NCI-H1105 (cell line): ENCODE measurements around the gene DOCK9.
"Not testable (repeated sequence)": the region's sequence is repeated elsewhere in the genome, so short reads cannot be mapped to it uniquely, and the experiment has no call there.

Experiments
- DNase-seq: peaks from one replicate; lab custom pipeline; 2025; lab: John Stamatoyannopoulos, UW

Gene DOCK9

DNA sequence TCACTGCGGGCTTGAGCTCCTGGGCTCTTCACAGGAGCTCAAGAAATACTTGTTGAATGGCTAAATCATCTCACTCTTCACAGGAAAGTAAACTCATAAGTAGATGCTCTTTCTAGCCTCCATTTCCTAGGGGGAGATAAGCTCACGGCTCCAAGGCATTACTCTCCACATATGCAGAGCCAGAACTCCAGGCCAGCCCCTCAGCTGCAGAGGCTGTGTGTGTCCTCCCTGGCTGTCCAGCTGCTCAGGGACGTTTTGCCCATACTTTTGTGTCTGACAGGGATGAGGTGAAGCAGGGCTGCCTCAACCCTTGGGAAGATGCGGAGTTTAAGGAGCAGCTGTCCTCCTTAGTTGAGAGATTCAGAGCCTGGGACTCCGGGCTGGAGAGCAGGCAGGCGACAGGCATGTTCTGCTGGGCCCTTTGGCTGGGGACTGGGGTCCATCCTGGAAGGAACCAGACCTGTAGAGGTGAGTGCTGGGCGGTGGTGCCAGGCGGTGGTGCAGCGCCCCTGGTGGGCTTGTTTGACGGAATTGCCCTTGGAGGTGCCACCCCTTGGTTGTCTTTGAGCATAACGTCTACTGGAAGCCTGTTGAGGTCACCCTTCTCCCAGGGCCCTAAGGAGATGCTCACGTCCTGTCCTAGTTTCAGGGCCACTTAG is 204.9 kb downstream of the DOCK9 start:
- no peak for DNase-seq

DNA sequence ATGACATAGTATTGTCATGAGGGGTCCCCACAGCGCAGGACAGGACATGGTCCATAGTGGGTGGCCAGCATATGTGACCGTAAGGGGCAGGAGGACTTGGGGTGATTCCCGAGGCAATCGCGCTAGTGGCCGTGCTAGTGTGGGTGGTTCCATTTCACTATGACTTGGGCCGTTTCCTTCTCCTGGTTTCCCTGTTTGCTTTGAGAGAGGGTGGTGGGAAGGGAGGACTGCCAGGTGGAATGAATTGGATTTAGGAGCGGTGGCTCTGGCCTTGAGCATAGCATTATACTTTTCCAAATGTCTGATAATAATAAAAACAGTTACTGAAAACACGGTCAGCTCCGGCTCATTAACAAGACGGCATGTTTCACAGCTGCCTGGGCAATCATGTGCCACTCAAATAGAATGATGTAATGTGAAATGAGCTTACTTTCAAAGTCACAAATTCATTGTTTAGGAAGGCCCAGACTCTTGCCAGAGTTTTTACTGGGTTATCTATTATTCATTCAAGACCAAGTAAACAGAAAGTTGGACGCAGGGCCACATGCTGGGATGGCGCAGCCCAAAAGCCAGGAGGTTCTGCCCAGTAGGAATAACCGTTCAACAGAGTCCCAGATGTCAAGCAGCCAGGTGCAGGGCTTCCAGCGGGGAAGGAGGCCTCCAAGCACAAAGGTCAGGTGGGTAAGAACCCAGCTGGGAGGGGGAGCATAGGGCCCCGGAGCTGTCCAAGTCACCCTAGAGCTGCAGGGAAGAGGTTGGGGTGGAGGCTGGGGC is 205.8 kb downstream of the DOCK9 start:
- no peak for DNase-seq

DNA sequence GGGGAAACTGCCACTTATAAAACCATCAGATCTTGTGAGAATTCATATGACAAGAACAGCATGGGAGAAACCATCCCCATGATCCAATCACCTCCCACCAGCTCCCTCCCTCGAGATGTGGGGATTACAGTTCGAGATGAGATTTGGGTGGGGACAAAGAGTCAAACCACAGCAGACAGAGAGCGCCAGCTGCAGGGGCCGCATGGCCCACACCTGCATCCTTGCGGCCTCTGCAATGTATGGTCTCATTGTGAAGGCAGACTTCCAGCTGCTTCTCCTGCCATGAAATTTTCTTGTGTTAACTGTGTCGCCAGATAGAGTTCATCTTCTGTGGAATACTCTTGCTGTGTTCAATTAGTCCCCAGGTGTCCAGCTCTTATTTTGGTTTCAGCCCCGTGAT is 208.1 kb downstream of the DOCK9 start:
- DNase-seq: no peak

DNA sequence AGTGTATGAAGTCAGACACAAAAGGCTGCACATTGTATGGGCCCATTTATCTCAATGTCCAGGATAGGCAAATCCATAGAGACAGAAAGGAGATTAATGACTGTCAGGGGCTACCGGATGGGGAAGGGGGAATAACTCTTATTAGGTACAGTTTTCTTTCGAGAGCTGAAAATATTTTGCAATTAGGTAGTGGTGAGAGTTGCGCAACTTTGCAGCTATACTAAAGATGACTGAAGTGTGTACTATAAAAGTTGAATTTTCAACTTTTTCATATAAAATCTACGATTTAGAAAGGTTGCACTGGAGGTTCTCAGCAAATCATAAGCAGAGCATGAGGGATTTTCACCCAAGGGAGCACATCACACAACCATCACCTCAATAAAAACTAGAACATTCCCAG is 209.3 kb downstream of the DOCK9 start:
- DNase-seq: no peak

DNA sequence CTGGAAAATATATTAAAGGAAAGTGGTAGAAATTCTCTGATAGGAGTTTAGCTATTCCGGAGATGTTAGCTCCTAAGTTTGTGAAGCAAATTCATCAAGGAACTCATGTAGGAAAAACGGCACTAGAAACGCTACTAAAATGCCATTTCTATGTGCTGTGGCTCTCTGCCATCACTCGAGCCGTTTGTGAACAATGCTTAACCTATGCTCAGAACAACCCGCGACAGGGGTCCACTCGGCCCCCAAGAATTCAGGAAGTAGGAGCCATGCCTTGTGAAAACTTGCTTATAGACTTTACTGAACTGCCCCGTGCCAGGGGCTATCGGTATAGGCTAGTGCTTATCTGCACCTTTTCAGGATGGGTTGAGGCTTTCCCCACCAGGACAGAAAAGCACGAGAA is 211.2 kb downstream of the DOCK9 start:
- DNase-seq: no peak

DNA sequence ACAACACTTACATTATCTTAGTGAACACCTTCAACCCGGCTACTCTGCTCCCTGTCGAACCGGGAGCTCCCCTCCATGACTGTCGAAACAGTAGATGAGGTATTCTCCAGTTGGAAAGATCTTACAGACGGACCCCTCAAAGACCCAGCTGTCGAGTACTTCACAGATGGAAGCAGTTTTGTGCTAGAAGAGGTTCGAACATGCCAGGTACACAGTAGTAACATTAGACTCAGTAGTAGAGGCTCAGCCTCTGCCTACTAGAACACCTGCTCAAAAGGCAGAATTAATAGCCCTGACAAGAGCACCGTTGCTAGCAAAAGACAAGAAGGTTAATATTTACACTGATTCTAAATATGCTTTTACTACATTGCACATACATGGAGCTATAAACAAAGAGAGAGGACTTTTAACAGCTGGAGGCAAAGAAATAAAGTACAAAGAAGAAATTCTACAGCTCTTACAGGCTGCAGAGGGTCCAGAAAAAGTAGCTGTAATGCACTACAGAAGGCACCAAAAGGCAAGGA is 211.8 kb downstream of the DOCK9 start:
- DNase-seq: no peak

DNA sequence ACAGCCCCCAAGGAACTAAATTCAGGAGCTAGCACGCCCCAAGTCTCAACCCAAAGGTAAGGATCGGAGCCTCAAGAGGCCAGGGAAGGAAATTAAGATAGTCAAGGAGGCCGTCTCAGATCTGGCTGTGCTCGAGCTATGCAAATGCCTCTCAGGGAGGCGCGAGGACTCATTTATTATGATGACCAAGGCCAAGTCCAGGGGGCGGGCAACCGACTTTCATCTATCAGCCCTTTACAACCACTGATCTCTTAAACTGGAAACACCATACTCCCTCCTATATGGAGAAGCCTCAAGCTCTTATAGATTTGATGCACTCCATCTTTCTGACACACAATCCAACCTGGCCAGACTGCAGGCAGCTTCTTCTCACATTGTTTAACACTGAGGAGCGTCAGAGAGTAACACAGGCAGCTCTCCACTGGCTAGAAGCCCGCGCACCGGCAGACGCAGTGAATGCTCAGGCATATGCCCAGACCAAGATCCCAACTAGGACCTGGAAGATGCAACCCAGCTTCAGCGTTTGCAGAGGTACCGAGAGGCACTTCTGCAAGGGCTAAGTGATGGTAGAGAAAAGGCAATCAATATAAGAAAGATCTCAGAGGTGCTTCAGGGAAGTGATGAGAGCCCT is 215.8 kb downstream of the DOCK9 start:
- DNase-seq: no peak

DNA sequence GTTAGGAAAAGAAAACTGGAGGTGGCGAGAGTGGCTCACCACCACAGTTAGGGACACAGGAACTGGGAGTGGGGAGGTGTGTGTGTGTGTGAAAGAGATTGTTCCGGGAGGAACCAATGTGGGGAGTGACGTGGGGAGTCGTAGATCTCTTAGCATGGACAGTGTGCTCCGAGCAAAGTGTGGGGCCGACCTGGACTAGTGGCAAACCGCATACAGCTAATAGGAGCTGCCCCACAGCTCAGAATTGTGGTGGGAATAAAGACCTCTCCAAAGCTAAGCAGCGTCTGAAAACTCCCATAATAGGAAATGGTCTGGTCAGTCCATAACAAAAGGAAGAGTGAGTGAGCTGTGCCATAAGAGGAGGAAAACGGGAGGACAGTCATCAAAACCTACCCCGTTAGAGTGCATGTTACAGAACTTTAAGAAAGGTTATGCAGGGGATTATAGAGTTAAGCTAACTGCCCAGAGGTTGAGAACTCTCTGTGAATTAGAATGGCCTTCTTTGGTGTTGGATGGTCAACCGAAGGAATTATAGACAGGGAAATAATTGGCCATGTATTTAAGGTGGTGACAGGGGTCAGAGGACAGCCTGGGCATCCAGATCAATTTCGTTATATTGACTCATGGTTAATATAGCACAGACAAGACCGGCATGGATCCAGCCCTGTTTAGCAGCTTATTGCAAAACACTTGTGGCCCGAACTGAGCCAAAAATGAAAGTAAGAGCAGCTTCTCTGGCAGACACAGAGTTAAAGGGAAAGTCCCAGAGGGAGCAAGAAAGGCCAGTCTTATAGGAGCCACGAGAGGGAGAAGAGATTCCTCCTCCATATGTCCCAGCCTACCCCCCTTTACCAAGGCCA is 216.5 kb downstream of the DOCK9 start:
- no peak for DNase-seq

DNA sequence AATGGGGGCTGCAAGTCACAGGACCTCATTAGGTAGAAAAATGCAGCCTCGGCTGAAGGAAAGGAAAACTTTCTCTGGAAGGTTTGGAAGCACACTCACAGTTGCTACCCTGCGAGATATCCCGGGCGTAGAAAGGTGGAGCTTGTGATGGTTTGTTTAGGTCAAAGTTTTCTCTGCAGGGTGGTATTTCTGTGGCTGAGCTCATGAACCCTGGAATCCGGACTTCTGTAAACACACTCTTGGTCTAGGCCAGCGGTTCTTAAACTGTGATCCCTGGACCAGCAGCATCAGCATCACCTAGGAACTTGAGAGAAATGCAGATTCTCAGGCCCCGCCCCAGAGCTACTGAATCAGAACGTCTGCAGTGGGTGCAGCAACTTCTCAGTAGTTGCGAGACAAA is 222.1 kb downstream of the DOCK9 start:
- DNase-seq: no peak

DNA sequence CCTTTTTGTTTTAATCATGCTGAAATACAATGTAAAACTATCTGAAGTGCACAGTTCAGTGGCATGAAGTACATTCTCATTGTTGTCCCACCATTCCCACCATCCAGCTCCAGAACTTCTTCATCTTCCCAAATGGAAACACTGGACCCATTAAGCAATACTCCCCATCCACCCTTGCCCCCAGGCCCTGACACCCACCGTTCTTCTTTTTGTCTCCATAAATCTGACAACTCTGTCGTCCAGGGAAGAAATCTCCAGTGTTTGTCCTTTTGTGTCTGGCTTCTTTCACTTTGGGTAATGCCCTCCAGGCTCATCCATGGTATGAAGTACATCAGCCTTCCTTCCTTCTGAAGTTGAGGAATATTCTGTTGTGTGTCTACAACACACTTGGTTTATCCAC is 222.7 kb downstream of the DOCK9 start:
- DNase-seq: no peak

DNA sequence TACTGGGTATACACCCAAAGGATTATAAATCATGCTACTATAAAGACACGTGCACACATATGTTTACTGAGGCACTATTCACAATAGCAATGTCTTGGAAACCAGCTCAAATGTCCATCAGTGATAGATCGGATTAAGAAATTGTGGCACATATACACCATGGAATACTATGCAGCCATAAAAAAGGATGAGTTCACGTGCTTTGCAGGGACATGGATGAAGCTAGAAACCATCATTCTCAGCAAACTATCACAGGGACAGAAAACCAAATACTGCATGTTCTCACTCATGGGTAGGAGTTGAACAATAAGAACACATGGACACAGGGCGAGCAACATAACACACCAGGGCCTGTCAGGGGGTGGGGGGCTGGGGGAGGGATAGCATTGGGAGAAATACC is 223.4 kb downstream of the DOCK9 start:
- not testable (repeated sequence) for DNase-seq

DNA sequence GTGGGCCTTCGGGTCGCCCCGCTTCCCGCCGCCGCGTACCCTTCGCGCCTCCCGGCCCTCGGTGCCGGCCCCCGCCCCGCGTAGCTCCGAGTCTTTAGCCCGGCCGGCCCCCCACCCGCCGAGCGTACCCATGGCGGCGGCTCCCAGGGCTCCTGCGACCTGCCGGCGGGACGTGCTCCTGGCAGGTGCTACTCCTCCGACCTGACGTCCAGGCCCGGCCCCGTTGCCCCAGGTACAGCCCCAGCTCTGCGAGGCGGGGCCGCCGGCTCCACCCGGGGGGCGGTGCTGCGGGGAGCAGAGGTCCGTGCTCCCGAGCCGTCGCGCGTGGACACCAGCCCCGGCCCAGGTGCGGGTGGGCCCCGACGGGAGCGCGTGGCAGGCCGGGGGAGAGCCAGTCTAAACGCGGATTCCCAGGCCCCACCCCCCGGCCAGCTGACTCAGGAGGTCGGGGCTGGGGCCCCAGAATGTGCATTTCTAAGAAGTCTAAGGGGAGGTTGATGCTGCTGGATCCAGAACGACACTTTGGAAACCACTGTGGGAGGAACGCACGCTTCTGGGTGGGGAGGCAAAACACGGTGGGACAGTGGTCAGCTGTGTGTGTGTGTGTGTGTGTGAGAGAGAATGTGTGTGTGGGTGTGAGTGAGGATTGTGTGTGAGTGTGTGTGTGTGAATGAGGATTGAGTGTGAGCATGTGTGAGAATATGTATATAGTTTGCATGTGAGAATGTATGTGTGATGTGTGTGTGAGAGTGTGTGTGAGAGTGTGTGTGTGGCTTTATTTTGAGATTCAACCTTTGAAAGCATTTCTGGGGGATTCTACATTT is 225.2 kb downstream of the DOCK9 start, which contains the start of gene SLC15A1:
Gene SLC15A1 (minus strand): TSS at position 206 of the 824 bp plus-strand sequence. CDS start 74 bp downstream, at position 132.
- DNase-seq: no peak

DNA sequence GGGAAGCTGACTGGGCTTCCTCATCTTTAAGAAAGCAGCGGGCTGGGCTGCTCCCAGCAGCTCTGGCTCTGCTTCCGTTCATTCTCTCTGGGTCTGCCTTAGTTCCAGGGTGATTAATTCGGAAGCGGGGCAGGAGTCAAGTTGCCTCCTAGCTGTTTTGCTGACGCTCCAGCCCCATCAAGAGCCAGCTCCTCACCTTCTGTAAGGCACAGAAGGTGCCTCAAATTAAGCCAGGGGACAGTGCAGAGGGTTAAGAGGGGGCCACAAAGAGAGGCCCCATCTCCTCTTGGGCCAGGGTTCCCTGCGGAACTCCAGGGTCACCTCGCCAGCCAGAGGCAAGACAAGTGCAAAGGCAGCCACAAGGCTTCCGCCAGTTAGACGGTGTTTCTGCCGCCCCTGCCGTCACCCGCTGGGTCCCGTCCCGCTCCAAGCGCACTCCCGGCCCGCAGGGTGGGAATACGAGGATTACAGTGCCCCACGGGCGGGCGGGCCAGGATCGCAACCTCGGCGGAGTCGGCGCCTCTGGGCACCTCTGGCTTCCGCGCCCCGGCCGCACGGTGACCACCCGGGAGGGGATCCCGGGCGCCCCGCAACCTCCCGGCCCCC is 225.9 kb downstream of the DOCK9 start:
- no peak for DNase-seq

DNA sequence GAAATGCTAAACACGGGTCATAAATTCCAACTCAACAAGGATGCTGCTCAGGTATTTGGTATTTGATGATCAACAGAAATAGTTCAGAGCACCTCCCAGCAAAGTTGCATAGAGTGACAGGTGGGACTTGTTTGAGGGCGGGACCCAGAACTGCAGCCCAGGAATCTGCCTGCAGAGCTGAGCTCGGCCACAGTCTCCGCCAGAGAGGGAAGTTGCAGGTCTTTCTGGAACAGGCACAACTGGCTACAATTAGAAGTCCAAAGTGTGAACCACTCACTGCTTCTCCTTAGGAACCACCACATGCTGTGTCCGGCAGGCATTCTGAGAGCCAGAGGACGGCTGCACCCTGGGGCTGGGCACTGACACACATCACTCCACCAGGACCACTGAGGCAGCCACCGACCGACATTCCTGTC is 226.5 kb downstream of the DOCK9 start:
- no peak for DNase-seq

DNA sequence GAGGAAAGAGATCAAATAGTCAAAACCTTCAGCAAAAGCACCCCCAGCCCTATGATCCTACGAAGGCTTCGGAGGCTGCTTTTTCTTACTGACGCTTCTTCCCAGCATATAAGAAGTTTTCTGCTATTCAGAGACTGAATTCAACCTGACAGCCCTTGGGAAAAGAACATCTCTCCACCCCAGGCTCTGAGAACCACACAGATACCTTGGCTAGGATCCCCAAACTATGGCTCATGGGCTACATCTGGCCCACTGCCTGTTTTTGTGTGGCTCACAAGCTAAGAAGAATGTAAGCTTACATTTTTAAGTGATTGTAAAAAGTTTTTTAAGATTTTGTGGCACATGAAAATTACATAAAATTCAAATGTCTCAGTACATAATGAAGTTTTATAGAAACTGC is 228.4 kb downstream of the DOCK9 start:
- no peak for DNase-seq

DNA sequence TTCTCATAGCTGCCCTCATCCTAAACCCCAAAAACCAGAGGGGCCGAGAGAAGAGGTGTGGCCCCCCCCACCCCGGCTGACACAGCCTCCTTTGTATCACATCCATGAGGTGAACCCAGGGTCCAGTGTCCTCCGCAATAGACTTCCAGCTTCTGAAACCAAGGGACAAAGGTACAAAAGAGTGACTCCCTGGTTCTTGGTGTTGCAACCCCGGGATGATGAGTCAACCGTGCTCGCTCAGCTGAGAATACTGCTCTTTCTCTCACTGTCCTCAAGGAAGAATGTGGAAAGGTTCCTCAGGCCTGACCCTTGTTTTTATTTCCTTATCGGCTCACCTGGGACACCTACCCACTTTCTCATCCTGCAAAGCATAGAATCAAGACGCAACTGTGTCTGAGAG is 230.9 kb downstream of the DOCK9 start:
- no peak for DNase-seq
